Uterus (tissue), 2 donors: Measurements from ENCODE around the gene LGALS3BP.

Experiments
- POLR2A ChIP-seq, 2 donors: fragments of 450-650 bp; IDR thresholded peaks; one replicate each; pipeline ENCODE4 v1.6.1; 2016; ENCODE audit warnings: antibody characterized with exemption in 2 of 2, mild to moderate bottlenecking in 1 of 2, moderate library complexity in 1 of 2
- TF ChIP-seq, protein P1 (sequence below), 4 experiments: fragments of 200-600 bp in 2 of 4; fragments of 450-650 bp in 2 of 4; sonication (generic) in 2 of 4; IDR thresholded peaks; one replicate each; pipeline ENCODE4 v1.5.1; 2016 to 2019; ENCODE audit warnings: antibody characterized with exemption in 4 of 4, mild to moderate bottlenecking in 2 of 4, moderate library complexity in 1 of 4

DNA sequence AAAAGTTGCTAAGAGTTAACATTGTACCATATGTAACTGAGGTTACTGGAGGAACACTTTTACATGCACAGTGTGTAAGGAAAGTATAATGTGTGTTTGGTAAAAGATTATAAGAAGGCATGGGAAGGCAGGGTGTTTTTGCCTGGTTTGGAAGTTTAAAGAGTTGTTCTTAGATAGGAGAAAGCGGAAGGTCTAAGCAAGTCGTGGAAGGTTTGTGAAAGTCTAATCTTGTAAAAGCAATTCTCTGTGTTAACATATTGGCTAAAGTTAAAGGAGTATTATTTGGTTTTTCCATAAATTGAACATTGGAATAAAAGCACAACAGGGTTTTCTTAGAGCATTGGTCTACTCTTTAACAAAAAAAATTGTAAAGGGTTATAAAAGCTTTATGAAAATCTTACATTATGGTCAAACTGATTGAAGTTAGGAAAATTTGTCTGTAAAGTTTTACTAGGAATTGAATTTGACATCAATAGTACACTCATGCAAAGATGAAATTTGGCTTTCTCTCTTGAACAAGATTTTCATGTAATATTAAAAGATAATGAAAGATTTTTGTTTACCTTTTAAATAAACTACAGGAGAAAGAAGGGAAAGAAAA lies 34.5 kb upstream of the LGALS3BP start:
- TF ChIP-seq, protein P1, sequence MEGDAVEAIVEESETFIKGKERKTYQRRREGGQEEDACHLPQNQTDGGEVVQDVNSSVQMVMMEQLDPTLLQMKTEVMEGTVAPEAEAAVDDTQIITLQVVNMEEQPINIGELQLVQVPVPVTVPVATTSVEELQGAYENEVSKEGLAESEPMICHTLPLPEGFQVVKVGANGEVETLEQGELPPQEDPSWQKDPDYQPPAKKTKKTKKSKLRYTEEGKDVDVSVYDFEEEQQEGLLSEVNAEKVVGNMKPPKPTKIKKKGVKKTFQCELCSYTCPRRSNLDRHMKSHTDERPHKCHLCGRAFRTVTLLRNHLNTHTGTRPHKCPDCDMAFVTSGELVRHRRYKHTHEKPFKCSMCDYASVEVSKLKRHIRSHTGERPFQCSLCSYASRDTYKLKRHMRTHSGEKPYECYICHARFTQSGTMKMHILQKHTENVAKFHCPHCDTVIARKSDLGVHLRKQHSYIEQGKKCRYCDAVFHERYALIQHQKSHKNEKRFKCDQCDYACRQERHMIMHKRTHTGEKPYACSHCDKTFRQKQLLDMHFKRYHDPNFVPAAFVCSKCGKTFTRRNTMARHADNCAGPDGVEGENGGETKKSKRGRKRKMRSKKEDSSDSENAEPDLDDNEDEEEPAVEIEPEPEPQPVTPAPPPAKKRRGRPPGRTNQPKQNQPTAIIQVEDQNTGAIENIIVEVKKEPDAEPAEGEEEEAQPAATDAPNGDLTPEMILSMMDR (IDR thresholded peaks at IDR 0.05) = no peak
- no peak for TF ChIP-seq POLR2A (IDR thresholded peaks at IDR 0.05)
